ENCODE measurements around the gene COL18A1.
"Not testable (repeated sequence)": the region's sequence is repeated elsewhere in the genome, so short reads cannot be mapped to it uniquely, and the experiment has no call there.

The COL18A1 gene

DNA sequence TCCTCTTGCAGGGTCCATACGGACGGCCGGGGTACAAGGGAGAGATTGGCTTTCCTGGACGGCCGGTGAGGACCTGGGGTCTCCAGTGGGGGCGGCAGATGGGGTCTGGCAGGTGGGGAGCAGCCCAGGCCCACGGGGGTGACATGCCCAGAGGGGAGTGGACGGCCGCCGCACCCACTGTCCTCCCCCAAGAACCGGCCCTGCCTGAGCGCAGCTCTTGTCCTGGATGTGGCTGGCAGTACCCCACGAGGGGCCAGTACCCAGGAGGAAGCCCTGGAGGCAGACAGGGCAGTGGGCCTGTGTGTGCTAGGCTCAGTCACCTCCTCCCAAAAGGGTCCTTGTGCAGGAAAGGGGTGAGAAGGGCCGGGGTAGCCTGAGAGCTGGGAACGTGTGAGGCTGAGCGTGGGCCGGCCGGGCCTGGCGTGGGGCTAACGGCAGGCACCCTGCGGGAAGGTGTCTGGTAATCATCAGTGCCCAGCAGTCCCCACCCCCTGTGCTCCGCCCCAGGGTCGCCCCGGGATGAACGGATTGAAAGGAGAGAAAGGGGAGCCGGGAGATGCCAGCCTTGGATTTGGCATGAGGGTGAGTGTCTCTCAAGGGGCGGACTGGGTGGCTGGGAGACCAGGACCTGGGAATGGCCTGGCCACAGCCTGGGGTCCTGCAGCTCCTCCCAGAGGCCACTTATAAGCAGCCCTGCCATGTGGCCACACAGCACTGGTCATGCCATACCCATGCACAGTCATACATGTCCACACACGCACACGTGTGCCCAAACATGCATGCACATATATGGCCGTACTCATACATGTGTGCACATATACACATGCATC lies 90.1 kb downstream of the COL18A1 start:
- no peak for DNase-seq (ENCODE audit: low read depth)

DNA sequence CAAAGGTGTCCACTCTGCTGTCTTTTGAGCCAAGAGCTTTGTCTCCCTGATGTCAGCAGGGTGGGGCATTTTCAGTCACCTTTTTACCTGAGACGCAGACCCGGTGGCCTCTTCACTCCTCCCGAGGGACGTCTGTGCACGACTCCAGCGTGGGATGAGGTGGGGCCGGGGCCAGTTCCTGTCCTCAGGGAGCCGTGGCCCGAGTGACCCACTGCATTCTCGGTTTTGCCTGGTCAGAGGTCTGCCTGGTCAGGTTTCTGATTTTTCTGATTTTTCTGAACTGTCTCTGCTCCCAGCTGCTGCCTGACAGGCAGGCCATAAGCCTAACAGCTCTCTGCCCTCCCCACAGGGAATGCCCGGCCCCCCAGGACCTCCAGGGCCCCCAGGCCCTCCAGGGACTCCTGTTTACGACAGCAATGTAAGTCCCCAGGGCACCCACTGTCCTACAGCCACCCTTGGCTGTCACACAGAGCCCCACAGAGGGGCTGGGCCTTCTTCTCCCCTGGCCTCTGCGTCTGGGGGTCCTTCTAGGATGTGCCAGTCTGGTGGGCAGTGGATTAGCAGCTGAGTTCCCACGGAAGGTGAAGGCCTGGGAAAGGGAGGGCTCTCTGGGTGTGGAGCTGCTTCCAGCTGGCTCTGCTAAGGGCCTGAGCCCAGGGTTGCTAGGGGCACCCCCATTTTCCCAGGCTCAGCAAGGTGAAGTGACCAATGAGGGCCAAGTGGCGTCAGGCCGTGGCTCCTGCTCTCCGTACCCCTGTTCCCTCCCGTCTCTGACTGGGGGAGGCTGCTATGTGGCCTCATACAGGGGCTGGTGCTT lies 91.4 kb downstream of the COL18A1 start:
- no peak for DNase-seq (ENCODE audit: low read depth)

DNA sequence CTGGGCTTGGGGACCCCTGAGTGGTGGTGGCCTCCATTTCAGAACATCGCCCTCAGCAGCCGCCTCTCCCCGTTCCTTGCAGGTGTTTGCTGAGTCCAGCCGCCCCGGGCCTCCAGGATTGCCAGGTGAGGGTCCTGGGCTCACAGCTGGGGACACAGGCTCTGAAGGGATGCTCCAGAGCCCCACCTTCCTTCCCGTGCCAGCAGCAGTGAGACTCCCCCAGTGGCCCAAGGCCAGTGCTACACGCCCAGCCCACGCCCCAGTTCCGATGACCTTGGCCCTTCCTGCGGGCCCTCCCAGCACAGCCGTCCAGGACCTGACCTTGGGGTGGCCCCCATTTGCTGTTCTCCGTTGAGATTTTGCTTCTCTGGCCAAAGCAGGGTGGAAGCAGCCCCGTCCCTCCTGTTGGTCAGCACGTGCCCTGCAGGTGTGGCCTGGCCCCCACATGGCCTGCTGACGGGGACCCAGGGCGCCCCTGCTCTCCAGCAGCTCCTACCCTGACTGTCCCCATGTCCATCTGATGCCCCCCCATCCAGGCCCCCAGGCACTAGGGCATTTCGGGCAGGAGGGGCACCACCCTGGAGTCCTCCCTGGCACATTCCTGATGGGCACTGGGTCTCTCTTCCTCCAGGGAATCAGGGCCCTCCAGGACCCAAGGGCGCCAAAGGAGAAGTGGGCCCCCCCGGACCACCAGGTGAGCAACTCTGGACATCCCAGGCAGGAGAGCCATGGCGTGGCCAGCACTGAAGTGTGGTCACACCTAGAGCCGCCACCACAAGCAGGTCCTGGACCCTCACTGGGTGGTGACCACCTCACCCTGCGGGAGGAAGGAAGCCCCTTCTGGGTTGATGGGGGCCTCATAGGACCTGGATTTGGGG lies 92.2 kb downstream of the COL18A1 start:
- no peak for DNase-seq (ENCODE audit: low read depth)

GRCh38 chr21:45497846-45498645 lies 93.1 kb downstream of the COL18A1 start:
- no peak for DNase-seq (ENCODE audit: low read depth)

- DNase-seq (ENCODE audit: low read depth) = no peak
Measured at GRCh38 chr21:45498646-45499000, 93.7 kb downstream of the COL18A1 start.

DNA sequence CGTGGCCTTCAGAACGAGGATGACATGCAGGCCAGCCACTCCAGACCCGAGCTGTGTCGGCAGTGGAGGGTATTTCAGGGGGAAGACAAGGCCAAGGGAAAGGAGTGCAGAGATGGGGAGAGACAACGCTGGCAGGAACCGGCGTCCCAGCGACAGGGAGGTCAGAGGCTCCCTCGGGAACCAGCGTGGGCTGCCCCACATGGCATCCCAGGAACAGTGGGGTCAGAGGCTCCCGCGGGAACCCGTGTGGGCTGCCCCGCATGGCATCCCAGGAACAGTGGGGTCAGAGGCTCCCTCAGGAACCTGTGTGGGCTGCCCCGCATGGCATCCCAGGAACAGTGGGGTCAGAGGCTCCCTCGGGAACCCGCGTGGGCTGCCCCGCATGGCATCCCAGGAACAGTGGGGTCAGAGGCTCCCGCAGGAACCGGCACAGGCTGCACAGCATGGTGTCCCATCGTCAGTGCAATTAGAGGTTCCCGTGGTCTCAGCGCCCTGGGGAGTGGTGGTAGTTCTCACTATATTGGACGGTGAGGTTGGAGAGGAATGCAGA lies 94.3 kb downstream of the COL18A1 start:
- no peak for DNase-seq (ENCODE audit: low read depth)

GRCh38 chr21:45499970-45500577 lies 95.1 kb downstream of the COL18A1 start:
- DNase-seq (ENCODE audit: low read depth) = no peak

GRCh38 chr21:45501081-45502005 lies 96.4 kb downstream of the COL18A1 start:
- DNase-seq (ENCODE audit: low read depth) = not testable (repeated sequence)

- DNase-seq (ENCODE audit: low read depth) = no peak
Measured at GRCh38 chr21:45502006-45502345, 97.0 kb downstream of the COL18A1 start.

DNA sequence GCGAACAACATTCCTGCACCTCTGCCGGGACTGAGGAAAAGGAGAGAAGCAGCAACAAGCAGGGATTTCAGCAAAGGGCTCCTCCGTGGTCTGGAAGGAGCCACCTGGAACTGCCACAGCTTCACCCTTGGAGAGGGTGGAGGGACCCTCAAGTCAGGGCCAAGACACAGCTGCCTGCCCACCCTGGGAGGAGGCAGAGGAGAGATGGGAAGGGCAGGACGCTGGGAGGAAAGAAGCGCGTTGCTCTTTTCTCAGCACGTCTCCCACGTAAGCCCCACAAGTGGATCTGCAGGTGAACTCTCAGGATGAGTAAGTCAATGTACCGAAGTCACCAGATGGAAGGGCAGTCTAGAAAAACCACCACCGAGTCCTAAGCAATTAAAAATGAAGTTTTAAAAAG lies 97.6 kb downstream of the COL18A1 start:
- DNase-seq (ENCODE audit: low read depth) = no peak

- DNase-seq (ENCODE audit: low read depth) = not testable (repeated sequence)
Measured at GRCh38 chr21:45503226-45503625, 98.3 kb downstream of the COL18A1 start.

GRCh38 chr21:45504021-45504515 lies 99.1 kb downstream of the COL18A1 start:
- DNase-seq (ENCODE audit: low read depth) = no peak

GRCh38 chr21:45504516-45505415 lies 99.8 kb downstream of the COL18A1 start:
- DNase-seq (ENCODE audit: low read depth) = no peak

DNA sequence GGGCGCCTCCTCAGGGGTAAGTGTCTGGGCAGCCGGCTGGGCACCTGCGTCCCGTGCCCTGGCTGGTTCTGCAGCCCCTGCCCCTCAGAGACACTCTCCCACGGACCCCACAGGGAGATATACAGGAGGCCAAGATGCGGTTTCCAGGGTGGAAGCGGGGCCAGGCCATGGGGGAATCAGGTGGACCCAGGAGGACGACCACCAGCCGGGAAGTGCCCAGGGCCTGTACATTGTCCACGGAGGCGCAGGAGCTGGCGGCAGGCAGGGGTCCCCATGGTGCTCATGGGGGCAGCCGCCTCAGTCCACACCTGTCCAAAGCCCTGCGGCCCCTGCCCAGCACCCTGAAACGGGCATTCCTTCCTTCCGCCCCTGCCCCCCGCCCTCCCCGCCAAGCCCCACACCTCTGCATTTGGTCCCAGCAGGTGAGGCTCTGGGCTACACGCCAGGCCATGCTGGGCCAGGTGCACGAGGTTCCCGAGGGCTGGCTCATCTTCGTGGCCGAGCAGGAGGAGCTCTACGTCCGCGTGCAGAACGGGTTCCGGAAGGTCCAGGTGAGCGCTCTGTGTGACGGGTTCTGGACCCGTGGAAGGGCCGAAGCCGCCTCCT lies 100.6 kb downstream of the COL18A1 start:
- DNase-seq (ENCODE audit: low read depth) = no peak

- DNase-seq (ENCODE audit: low read depth) = no peak
Measured at GRCh38 chr21:45506241-45506817, 101.4 kb downstream of the COL18A1 start.

GRCh38 chr21:45506836-45507522 lies 102.0 kb downstream of the COL18A1 start:
- no peak for DNase-seq (ENCODE audit: low read depth)

DNA sequence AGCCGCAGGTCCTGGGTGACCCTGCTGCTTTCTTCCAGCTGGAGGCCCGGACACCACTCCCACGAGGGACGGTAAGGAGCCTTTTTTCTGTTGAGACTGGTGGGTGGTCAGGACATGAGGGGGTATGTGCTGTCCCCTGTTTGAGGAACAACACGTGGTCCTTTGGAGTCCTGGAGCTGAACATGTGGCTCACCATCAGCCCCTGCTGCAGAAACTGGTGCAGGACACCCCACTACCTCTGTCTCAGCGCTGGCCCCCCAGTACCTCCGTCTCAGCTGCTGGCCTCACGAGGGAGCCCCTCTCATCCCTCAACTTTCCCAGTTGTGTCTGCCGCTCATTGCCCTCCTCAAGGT lies 102.5 kb downstream of the COL18A1 start:
- no peak for DNase-seq (ENCODE audit: low read depth)

Measured in GM04504 (cell line).